Embryonic facial prominence (tissue), 1 donor: ENCODE measurements around the gene GASK1A.
"Not testable (repeated sequence)": the region's sequence is repeated elsewhere in the genome, so short reads cannot be mapped to it uniquely, and the experiment has no call there.

Experiments used
- DNase-seq: peaks from one replicate; pipeline ENCODE4 v3.0.0-alpha.2; 2016; ENCODE audit errors: extremely low spot score

The GASK1A gene

GRCh38 chr3:43031485-43031884 lies 52.4 kb downstream of the GASK1A start:
- no peak for DNase-seq

- no peak for DNase-seq
These were observed 52.9 kb downstream of the GASK1A start for GRCh38 chr3:43031889-43032545.

- DNase-seq, result no peak
These were observed 53.8 kb downstream of the GASK1A start for GRCh38 chr3:43032646-43033628.

- no peak for DNase-seq
These were observed 55.1 kb downstream of the GASK1A start for GRCh38 chr3:43034200-43034599.

GRCh38 chr3:43034911-43035310 lies 55.8 kb downstream of the GASK1A start:
- DNase-seq, result no peak

- DNase-seq, result no peak
These were observed 56.8 kb downstream of the GASK1A start for GRCh38 chr3:43035801-43036365.

GRCh38 chr3:43036621-43037423 lies 57.7 kb downstream of the GASK1A start:
- no peak for DNase-seq

- DNase-seq, result no peak
These were observed 58.9 kb downstream of the GASK1A start for GRCh38 chr3:43038010-43038409.

GRCh38 chr3:43041517-43041916 lies 62.4 kb downstream of the GASK1A start:
- no peak for DNase-seq

- DNase-seq, result no peak
These were observed 64.1 kb downstream of the GASK1A start for GRCh38 chr3:43043071-43043766.

- DNase-seq, result no peak
These were observed 64.7 kb downstream of the GASK1A start for GRCh38 chr3:43043793-43044192.

- DNase-seq, result not testable (repeated sequence)
These were observed 66.0 kb downstream of the GASK1A start for GRCh38 chr3:43045079-43045478.

- DNase-seq, result no peak
These were observed 67.5 kb downstream of the GASK1A start for GRCh38 chr3:43046583-43046982.

- DNase-seq, result no peak
These were observed 69.4 kb downstream of the GASK1A start for GRCh38 chr3:43048470-43048869.

- no peak for DNase-seq
These were observed 74.2 kb downstream of the GASK1A start for GRCh38 chr3:43053291-43053690.

GRCh38 chr3:43054754-43055153 lies 75.6 kb downstream of the GASK1A start:
- DNase-seq, result no peak

- DNase-seq, result no peak
These were observed 76.3 kb downstream of the GASK1A start for GRCh38 chr3:43055393-43055792.

- no peak for DNase-seq
These were observed 77.0 kb downstream of the GASK1A start for GRCh38 chr3:43055806-43056770.

GRCh38 chr3:43059456-43059855 lies 80.3 kb downstream of the GASK1A start:
- DNase-seq, result no peak
